Stimulated activated CD4-positive, alpha-beta T cell treated with anti-CD3 and anti-CD28 coated beads, Interleukin-15, amount 100 ng/mL, for 48 hours (primary cell): Measurements from ENCODE around the gene DNAJC5.

Experiments
- DNase-seq, 2 donors: peaks; one replicate each; pipeline ENCODE4 v3.0.0-alpha.2; 2020; ENCODE audit warnings: low read depth in 2 of 2

DNAJC5 gene

GRCh38 chr20:63940071-63940471 lies 45.1 kb downstream of the DNAJC5 start:
- no peak for DNase-seq

GRCh38 chr20:63940472-63941266 lies 45.7 kb downstream of the DNAJC5 start:
- no peak for DNase-seq

- peak; percentile 65 to 73 for DNase-seq
These were observed 46.6 kb downstream of the DNAJC5 start for GRCh38 chr20:63941282-63942081.

GRCh38 chr20:63942250-63942951 lies 47.5 kb downstream of the DNAJC5 start:
- DNase-seq = peak in 1 of 2 donors; percentile 47

GRCh38 chr20:63942969-63943807 lies 48.3 kb downstream of the DNAJC5 start:
- DNase-seq = no peak

GRCh38 chr20:63943808-63944077 lies 48.8 kb downstream of the DNAJC5 start:
- DNase-seq = no peak

GRCh38 chr20:63944078-63944941 lies 49.4 kb downstream of the DNAJC5 start:
- no peak for DNase-seq

- DNase-seq = no peak
These were observed 50.2 kb downstream of the DNAJC5 start for GRCh38 chr20:63945031-63945658.

- DNase-seq = no peak
These were observed 51.3 kb downstream of the DNAJC5 start for GRCh38 chr20:63945921-63946920.

GRCh38 chr20:63946986-63947637 lies 52.2 kb downstream of the DNAJC5 start:
- no peak for DNase-seq

- DNase-seq = no peak
These were observed 52.9 kb downstream of the DNAJC5 start for GRCh38 chr20:63947638-63948456.

- DNase-seq = no peak
These were observed 55.9 kb downstream of the DNAJC5 start for GRCh38 chr20:63950701-63951397.

- DNase-seq = no peak
These were observed 56.7 kb downstream of the DNAJC5 start for GRCh38 chr20:63951398-63952209.

- no peak for DNase-seq
These were observed 57.2 kb downstream of the DNAJC5 start for GRCh38 chr20:63952210-63952535.

- DNase-seq = no peak
These were observed 57.8 kb downstream of the DNAJC5 start for GRCh38 chr20:63952769-63953168.

- no peak for DNase-seq
These were observed 59.0 kb downstream of the DNAJC5 start for GRCh38 chr20:63953764-63954429.
